ENCODE results near the gene SVOPL.
"Not testable (repeated sequence)": the region's sequence is repeated elsewhere in the genome, so short reads cannot be mapped to it uniquely, and the experiment has no call there.

The SVOPL gene, protein sequence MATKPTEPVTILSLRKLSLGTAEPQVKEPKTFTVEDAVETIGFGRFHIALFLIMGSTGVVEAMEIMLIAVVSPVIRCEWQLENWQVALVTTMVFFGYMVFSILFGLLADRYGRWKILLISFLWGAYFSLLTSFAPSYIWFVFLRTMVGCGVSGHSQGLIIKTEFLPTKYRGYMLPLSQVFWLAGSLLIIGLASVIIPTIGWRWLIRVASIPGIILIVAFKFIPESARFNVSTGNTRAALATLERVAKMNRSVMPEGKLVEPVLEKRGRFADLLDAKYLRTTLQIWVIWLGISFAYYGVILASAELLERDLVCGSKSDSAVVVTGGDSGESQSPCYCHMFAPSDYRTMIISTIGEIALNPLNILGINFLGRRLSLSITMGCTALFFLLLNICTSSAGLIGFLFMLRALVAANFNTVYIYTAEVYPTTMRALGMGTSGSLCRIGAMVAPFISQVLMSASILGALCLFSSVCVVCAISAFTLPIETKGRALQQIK

DNA sequence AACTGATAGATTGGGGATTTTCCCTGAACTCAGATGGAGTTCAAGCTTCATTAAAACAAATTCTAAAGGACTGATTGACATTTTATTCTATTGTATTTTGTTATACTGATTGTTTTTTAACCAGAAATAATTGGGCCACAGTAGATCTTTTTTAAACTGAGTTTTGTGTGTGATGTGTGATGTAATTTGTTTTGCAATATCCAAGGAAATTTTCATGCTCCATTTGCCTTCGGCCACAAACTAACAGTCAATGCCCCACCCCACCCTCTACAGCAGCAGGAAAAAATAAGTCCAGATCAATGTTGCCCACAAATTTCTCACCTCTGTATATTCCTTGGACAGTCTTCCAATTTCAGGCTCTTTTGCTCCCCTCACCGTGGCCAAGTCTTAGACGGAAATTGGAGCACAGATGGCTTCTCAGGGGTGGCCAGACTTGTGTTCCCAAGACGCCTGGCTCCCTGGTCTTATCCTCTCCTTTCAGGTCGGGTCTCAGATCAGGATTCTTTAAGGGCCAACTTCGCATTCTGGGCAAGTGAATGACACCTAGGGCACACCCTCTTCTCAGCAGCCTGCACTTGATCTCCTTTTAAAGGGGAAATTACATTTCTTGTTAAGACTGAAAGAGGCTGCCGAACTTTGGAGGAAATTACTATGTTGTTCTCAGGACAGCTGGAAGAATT is at the start of gene SVOPL:
TSS of gene SVOPL (minus strand) at position 506 of the 680 bp plus-strand sequence. CDS start 22,317 bp downstream, outside the sequence.
- DNase-seq (ENCODE audit: low read depth in 2 of 2): no peak

DNA sequence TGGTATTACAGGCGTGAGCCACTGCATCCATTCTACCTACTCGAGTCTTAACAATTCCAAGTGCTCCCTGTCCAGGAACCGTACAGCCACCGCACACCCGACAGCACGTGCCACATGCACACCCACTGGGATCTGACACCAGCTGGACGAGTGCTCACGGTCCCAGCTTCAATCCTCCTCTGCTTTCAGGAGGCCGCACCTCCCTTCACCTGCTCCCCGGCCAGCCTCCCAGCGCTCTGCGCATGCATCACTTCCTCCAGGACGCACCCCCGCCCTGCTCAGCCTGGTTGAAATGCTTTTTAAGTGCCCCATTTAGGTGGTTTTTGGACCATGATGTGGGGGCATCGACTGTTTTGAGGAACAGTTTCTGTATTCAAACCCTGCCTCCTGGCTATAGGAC is 49.3 kb upstream of the SVOPL start:
- no peak for DNase-seq (ENCODE audit: low read depth in 2 of 2)

DNA sequence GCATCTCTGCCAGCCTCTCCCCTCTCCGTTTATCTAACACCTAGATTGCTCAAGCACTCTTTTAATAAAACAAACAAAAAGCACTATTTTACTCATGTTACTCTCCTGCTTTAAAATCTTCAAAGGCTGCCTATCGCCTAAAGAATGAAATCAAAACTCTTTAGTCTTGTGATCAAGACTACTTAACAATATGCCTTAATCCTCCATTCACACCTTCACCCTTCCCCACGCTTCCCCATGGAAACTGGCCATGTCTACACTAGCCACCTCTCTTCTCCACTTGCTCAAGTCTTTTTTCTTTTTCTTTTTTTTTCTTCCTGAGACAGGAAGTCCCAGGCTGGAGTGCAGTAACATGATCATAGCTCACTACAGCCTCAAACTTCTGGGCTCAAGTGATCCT is 48.8 kb upstream of the SVOPL start:
- DNase-seq (ENCODE audit: low read depth in 2 of 2): no peak

DNA sequence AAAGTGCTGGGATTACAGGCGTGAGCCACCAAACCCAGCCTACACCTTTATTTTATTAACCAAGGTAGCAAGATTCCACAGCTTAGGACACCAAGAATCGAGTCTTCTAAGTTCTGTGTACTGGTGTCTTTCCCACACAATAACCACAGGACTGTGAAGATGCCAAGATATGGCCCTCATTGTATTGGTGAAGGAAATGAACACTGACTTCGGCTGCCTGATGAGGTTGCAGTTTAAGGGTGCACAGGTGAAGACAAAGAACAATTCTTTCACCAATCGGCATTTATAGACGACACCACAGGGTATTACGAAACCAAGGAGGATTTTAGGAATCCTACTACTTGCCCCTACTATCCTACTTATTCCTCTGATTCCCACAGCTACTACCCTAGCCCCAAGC is 47.5 kb upstream of the SVOPL start:
- DNase-seq (ENCODE audit: low read depth in 2 of 2): no peak

DNA sequence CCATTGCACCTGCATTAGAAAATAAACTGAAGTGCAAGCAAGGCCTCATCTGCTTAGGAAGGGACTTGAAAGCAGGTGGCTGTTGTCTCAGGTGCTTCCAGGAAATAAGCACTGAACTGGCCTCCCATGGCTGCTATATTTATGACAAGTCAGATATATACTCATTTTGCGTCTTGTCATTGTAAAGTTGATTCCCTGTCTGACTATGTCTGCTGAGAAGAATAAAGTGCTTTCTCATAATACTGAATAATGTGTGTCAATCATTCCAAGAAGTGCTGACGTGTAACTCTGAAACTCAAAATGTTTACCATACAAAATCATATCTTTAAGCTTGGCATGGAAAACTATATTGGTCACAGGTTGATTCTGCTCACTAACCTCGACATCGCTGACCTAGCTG is 44.9 kb upstream of the SVOPL start:
- no peak for DNase-seq (ENCODE audit: low read depth in 2 of 2)

GRCh38 chr7:138745189-138745588 is 44.0 kb upstream of the SVOPL start:
- DNase-seq (ENCODE audit: low read depth in 2 of 2): no peak

DNA sequence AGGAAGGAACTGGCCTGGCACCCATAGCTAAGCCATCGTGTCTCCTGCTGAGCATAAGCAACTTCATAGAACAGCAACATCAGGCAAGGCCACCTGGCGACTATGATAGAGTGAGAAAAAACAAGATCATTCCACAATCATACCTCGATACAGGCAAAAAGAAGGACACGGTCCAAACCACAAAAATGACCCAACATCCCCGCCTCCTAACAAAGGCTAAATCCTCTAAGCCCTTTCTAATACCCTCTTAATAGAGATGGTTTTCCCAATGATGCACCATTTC is 40.2 kb upstream of the SVOPL start:
- no peak for DNase-seq (ENCODE audit: low read depth in 2 of 2)

GRCh38 chr7:138739859-138740258 is 38.7 kb upstream of the SVOPL start:
- DNase-seq (ENCODE audit: low read depth in 2 of 2): no peak

GRCh38 chr7:138738551-138739335 is 37.6 kb upstream of the SVOPL start:
- peak; percentile 74 to 79 for DNase-seq (ENCODE audit: low read depth in 2 of 2)

- no peak for DNase-seq (ENCODE audit: low read depth in 2 of 2)
These were observed 37.0 kb upstream of the SVOPL start for GRCh38 chr7:138738114-138738513.

DNA sequence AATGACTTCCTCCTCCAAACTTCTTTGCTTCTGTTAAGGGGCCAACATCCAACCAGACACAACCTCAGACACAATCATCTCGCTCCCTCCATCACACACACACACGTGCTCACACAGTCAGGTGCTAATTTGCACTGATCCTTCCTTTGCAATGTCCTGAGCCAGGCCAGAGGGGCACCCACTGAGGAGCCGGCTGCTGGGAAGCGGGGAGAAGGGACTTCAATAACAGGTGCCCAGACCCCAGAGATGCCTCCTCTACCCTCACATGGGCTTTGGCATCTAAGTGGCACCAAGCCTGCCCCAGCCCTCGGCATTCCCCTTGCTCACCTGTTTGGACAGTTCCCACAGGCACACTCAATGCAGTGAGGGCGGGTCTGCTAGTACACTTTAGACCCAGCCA is 34.2 kb upstream of the SVOPL start:
- DNase-seq (ENCODE audit: low read depth in 2 of 2): no peak

DNA sequence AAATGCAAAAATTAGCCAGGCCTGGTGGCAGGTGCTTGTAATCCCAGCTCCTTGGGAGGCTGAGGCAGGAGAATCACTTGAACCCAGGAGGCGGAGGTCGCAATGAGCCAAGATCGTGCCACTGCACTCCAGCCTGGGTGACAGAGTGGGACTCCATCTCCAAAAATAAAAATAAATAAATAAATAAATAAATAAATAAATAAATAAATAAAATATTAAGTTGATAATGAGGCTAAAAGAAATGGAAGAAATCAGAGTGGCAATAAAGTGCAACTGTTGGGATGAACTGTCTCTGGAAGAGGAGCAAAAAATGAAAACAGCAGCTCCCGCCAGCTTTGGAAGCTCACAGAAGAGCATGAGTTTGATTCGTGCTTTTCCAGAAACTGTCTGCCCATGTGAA is 30.6 kb upstream of the SVOPL start:
- DNase-seq (ENCODE audit: low read depth in 2 of 2): not testable (repeated sequence)

DNA sequence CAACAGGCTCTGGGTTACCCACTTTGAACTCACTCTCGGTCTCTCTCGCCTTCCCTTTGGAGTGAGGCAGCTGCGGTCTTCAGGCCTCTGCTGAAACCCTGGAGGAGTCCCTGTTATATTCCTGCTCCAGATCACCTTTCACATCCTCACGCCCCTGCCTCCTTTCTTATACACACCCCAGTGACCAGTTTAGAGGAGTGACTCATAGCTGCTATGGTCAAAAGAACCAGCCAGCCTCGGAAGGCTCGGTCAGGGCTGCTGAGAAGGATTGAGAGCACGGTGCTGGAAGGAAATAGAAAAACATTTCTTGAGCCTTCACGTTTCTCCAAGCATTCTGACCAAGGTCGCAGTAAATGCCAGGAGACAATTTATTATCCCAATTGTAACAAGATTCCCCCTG is 28.3 kb upstream of the SVOPL start:
- no peak for DNase-seq (ENCODE audit: low read depth in 2 of 2)

DNA sequence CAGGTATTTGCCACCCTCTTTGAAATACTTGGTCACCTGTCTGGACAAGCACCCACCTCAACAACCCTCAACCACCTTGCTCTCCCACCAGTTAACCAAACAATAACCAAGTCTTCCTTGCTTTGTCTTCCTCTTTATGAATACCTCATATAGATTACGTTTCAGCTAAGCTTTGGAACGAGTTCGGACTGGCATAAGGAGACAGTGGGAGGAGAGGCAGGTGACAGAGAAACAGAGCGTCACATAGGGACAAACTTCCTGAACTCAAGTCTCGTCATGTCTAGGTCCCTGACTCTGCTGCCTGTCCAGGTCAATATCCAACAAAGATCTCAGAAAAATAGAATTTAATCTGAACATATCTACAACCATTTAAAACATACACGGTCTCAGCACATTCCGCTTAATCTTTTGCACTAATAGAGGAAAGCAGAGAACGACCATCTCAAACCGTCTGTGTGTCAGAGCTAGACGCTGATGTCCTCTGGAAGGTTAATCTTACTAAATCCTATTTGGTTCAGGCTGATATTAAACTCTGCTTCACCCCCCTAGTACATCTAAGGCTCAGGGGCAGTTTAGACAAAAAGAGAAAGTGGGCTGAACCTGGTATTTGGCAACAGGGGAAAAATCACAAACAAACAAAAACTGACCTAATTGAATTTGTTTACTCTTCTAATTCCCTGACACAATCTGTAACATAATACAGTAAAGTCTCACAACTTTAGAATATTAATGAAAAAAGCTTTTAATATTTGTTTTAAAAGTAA is 26.4 kb upstream of the SVOPL start:
- no peak for DNase-seq (ENCODE audit: low read depth in 2 of 2)

GRCh38 chr7:138726288-138726687 is 25.1 kb upstream of the SVOPL start:
- DNase-seq (ENCODE audit: low read depth in 2 of 2): no peak

DNA sequence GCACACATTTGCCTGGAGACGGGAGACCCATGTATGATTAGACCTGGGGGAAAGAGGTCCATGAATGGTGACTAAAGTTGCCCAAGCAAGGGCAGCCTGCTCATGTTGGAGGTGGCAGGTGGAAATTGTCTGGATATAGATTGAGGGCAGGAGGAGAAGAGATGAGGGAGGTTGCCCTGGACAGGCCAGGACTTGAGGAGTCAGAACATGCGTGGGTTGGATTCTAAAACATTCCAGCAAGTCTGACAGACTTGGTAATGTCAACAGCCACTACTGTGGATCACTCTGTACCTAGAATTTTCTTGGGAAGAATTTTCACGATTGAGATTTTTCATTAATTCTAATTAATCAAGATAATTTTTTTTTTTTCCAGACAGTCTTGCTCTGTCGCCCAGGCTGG is 19.1 kb upstream of the SVOPL start:
- no peak for DNase-seq (ENCODE audit: low read depth in 2 of 2)

- DNase-seq (ENCODE audit: low read depth in 2 of 2): no peak
These were observed 15.7 kb upstream of the SVOPL start for GRCh38 chr7:138716889-138717288.

- DNase-seq (ENCODE audit: low read depth in 2 of 2): no peak
These were observed 12.0 kb upstream of the SVOPL start for GRCh38 chr7:138713191-138713590.

DNA sequence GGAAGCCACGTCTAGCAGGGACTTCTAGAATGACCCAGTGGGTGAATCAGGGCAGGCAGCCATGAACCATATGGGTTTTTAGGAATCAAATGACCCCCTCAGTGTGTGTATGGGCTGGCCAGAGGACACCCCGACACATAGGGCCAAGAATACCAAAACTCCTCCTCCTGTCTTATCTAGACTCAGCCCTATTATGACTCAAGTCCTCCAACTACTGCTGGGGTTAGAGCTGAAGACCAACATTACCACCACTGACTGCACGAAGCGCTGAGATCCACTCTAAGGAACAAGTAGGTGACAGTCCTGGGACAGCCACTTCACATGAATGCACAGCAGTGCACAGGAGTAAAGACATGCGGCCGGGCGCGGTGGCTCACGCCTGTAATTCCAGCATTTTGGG is 11.5 kb upstream of the SVOPL start:
- DNase-seq (ENCODE audit: low read depth in 2 of 2): no peak

- no peak for DNase-seq (ENCODE audit: low read depth in 2 of 2)
These were observed 9.6 kb upstream of the SVOPL start for GRCh38 chr7:138710536-138711385.

- no peak for DNase-seq (ENCODE audit: low read depth in 2 of 2)
These were observed 4.0 kb upstream of the SVOPL start for GRCh38 chr7:138705167-138705566.
